Measurements from ENCODE around the gene NR5A2.

NR5A2 gene

DNA sequence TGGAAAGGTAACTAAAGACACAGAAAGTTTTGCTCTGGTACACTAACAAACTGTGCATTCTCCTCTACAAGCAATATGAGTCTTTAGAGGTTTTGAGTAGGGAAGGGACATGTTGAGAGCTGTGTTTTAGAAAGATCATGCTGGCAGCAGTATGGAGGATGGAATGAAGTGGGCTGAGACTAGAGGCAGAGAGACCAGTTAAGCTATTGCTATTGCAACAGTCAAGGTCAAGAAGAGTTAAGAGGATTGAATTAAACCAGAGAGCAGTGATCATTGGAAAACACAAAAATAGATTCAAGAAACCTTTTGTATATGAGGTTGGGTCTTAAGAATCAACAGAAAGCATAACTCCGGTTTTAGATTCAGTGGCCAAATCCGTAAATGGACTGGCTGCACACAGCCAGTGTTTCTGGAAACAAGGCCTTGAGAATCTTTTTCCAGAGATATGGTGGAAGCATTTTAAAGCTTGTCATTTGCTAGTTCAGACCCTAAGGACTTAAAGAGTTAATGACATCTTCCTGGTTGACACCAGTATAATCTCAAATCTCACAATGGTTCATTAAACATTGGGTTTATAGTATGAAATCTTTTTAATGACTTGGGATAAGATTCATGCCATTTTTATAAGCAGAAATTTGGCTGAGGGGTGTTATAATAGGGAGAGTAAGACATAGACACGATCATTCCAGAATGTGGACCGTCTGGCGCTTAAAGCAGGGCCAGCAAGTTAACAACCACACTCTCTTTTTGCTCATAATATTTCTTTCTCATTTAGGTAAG, 177.9 kb downstream of the NR5A2 start:
- no peak for DNase-seq (ENCODE audit: low spot score)

DNA sequence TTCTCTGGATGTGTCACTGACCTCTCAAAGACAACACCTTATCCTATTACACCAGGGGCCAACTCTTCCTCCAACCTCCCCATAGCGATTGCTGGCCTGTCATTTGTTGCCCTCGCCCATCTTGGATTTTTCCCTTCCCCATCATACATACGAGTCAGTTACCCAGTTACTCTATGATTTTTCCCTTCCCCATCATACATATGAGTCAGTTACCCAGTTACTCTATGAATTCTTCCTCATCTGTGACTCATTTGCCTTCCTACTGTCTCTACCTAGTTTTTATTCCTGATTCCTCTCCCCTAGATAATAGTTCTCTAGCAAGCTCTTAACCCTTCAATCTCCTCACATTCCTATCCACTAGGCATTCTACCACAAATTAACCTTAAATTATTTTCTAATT, 178.8 kb downstream of the NR5A2 start:
- DNase-seq (ENCODE audit: low spot score) = peak; percentile 57

DNA sequence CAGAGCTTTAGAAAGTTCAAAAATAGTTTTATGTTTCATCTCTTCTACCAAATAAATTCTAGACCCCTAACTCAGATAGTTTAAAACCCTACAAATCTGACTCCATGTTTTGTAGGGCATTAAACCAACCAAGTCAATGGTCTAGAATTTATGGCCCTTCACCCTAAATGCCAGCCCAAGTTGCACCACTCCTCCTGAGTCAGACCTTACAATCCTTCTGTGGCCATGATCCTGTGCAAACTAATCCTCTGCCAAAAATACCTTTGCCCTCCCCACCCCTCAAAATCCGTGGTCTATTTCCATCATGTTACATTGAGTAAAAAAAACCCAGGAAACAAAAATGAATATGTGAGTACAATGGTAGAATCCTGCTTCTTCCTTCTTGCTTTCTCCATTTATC, 179.3 kb downstream of the NR5A2 start:
- no peak for DNase-seq (ENCODE audit: low spot score)

DNA sequence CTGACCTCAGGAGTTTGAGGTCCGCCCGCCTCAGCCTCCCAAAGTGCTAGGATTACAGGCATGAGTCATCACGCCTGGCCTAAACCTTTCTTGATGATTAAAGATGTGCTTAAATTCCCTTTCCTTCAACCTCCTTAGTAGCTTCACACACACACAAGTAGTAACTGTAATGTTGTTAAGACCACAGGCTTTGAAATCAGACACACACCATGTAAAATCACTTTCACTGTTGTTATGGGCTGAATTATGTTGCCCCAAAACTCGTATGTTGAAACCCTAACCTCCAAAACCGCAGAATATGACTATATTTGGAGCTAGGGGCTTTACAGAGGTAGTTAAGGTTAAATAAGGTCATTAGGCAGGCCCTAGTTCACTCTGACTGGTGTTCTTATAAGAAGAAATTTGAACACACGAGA, 180.2 kb downstream of the NR5A2 start:
- no peak for DNase-seq (ENCODE audit: low spot score)

DNA sequence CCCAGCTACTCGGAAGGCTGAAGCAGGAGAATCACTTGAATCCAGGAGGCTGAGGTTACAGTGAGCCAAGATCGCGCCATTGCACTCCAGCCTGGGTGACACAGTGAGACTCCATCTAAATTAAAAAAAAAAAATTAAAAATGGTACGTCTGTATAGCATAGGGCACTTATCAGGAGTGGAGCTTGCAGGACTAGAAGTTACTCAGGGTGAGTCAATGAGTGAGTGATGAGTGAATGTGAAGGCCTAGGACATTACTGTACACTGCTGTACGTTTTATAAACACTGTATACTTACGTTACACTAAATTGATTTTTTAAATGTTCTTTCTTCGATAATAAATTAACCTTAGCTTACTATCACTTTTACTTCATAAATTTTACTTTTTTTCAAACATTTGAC, 183.6 kb downstream of the NR5A2 start:
- no peak for DNase-seq (ENCODE audit: low spot score)

DNA sequence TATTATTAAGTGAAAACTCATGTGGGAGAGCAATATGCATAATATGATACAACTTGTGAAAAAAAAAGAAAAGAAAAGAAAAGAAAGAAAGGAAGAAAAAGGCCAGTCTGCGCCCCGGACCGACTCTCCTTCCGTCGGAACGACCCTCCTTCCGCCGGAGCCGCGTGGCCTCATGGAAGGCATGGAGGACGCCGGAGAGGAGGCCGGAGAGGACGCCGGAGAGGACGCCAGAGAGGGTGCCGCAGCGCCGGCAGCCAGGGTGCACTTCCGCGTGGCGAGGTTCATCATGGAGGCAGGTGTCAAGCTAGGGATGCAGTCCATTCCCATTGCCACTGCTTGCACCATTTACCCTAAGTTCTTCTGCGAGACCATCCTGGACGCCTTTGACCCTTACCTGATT, 185.9 kb downstream of the NR5A2 start:
- no peak for DNase-seq (ENCODE audit: low spot score)

DNA sequence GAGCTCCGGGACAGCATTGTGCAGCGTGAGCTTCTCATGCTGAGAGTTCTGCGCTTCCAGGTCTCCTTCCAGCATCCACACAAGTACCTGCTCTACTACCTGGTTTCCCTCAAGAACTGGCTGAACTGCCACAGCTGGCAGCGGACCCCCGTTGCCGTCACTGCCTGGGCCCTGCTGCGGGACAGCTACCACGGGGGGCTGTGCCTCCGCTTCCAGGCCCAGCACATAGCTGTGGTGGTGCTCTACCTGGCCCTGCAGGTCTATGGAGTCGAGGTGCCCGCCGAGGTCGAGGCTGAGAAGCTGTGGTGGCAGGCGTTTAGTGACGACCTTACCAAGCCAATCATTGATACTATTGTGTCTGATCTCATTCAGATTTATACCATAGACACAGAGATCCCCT, 186.4 kb downstream of the NR5A2 start:
- no peak for DNase-seq (ENCODE audit: low spot score)

DNA sequence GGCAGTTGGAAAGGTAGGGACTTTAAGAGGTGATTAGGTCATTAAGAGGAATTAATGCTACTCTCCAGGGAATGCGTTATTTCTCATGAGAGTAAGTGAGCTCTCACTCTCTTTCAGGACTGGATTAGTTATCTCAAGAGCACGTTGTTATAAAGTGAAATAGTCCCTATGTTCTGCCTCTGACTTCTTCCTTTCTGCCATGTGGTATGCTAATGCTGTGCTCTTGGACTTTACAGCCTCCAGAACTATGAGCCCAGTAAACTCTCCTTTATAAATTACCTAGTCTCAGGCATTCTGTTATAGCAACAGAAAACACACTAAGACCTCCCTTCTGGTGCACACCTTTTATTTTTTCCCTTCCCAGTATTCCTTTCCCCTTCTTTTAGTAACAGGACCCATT, 187.8 kb downstream of the NR5A2 start:
- DNase-seq (ENCODE audit: low spot score) = no peak

DNA sequence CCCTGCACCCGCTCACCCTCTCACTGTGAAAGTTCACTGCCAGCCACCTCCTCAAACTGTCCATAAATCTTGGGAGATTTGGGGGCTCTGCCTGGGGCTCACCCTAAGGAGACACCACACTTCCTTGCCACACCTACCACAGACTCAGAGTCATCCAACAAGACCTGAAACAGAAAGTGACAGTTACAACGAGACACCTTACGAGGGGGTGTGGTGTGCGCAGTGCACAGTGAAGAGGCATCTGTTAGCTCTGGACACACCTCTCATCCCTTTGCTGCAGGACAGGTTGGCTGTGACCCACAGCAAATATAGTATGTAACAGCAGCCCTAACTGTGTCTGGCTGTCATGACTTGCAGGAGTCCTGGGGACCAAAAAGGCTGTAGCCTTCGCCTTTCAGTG, 190.2 kb downstream of the NR5A2 start:
- no peak for DNase-seq (ENCODE audit: low spot score)

DNA sequence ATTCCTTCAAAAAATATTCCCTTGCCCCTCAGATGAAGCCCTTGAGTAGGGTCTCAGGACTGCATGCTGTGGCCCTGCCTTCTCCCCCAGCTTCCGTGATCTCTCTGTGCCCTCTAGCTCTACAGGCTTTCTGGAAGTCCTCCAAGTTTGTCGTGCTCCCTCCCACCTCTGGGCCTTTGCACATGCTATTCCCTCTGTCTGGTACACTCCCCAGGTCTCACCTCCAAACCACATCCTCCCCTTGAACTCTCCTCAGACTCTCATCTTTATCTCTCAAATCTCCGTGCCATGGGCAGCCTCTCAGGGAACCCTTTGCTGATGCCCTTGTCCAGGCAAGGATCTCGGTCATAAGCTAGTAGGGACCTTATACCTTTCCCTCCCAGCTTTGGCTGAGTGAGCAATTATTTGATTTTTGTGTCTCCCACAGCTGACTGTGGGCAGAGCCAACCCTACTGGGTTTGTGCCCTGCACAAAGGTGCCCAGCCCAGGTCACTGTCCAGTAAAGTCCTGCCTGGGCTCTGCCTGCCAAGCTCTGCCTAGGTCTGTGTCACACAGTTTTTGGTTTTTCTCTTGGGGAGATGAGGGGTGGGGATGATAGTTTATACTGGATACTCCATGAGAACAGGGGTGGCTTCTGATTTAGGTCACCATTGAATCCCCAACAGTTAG, 194.2 kb downstream of the NR5A2 start:
- DNase-seq (ENCODE audit: low spot score) = no peak

DNA sequence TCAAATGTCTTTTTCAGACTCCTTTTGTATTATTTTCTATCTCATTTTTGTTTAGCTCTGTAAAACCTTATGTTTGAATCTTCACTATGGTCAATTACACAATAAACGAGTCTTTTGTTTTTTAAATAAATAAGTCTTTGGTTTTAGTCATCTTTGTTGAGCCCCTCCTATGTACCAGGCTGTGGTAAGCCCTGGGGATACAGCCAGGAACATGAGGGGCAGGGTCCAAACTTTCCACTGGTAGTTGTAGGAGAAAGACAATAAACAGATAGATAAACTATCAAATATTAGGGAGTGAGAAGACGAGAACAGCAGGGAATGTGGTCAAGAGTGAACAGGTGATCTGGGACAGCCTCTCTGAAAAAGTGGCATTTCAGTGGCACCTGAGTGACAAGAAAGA, 195.7 kb downstream of the NR5A2 start:
- no peak for DNase-seq (ENCODE audit: low spot score)

DNA sequence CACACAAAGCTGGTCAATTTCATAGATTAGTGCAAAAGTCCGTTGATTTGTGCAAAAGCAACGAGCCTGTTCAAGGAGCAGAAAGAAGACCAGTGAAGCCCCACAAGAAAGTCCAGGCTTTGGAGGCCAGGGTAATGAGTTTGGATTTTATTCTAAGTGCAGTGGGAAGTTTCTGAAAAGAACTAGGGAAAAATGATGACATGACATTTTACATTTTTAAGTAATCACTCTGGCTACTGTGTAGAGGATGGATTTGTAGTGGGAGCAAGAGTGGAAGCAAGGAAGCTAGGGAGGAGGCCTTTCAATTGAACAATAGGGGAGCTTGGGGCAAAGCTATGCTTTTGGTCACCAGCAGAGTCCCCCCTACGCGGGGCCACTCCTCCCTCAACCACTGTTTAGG, 196.1 kb downstream of the NR5A2 start:
- no peak for DNase-seq (ENCODE audit: low spot score)

DNA sequence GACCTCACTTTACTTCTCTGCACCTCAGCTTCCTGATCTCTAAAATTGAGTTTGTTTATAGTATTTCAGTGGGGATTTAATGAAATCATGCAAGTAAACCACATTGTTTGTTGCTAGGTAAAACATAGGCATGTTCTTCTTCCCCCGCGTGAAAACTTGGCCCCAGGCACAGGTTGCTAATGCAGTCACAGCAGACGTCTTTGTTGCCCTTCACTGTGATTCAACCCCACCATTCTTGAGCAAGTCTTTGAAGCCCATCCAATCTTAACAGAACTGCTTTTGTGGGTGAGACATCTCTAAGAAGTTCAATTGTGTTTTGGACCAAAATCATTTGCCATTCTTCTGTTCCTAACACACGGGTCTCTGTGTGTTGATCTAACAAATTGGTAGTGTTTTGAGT, 196.8 kb downstream of the NR5A2 start:
- peak; percentile 48 for DNase-seq (ENCODE audit: low spot score)

DNA sequence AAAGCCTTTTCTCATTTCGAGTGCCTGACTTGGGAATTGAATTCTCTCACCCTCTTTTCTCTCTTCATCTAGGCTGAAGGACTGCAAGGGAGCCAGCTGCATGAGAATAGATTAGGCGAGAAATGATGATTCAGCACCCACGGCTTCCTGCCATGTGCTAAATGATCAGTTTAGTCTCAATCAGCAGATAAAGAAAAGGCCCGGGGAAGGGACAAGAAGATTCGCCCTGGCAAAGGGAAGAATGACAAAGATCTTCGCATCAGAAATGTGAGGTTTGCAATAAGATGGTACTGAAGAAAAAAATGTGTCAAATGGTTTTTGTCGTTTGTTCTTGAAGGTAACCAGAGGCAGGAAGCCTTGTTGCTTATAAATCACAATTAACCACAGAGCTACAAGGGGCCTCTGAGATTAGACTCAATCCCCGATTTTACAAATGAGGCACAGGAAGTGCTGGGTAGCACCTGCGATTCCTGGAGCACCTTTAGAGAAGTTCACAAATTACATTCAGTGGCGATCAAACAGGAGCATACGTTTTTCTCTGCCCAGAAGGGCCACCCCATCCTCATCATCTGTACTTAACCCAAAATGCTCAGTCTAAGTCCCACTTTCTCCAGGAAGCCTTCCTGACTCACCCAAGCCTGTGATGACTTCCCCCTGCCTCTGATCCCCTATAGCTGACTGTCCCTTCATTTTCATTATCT, 198.9 kb downstream of the NR5A2 start:
- no peak for DNase-seq (ENCODE audit: low spot score)

DNA sequence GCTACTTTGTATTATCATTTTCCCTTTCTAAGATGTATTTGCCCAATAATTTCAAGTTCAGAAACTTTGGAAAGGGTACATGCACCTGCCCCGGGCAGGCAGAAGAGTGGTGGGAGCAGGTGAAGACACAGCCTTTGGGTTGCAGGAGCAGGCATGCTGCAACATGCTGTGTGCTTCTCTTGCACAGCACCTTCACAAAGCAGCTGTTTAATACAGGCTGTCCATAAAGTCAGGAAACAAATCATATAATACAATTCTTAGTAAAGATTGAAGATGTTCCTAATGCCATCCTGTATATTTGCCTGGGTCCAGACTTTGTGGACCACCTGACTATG, 199.4 kb downstream of the NR5A2 start:
- DNase-seq (ENCODE audit: low spot score) = no peak

All from AG20443 (cell line).